Natural killer cell (primary cell): Measurements from ENCODE around the gene ZC3HAV1L. TPM values are rescaled to one million over a fixed set of nuclear protein-coding genes. Genes with fewer than 3 reads are reported as not detected.
A peak's percentile ranks its signal among the peaks of the same experiment; 100 is the strongest.

Experiments
- ATAC-seq, 3 donors: fragments of 150-1000 bp in 2 of 3; fragments of 200-7000 bp in 1 of 3; cut with Tn5 transposase; 1 replicate in 1 of 3; 2 replicates in 2 of 3; pipeline ENCODE4 v1.10.0; 2021; ENCODE audit warnings: mild to moderate bottlenecking in 2 of 3, moderate library complexity in 2 of 3
- DNase-seq, 2 donors: peaks; one replicate each; pipeline versions ENCODE4 v3.0.0 to v3.0.0-alpha.2; 2013 to 2021; ENCODE audit warnings: mixed read lengths in 1 of 2
- H3K27ac ChIP-seq: one replicate; pipeline ENCODE4 v1.5.1; 2013; ENCODE audit warnings: mild to moderate bottlenecking, low read length
- H3K27me3 ChIP-seq: one replicate; pipeline ENCODE4 v1.6.1; 2013; ENCODE audit warnings: low read length; ENCODE audit not compliant: control insufficient read depth, insufficient read depth
- H3K36me3 ChIP-seq: one replicate; pipeline ENCODE4 v1.6.1; 2013; ENCODE audit warnings: low read length; ENCODE audit not compliant: control insufficient read depth, insufficient read depth
- H3K4me1 ChIP-seq: one replicate; pipeline ENCODE4 v1.6.1; 2013; ENCODE audit warnings: low read length; ENCODE audit not compliant: control insufficient read depth, insufficient read depth
- H3K4me3 ChIP-seq: one replicate; pipeline ENCODE4 v1.5.1; 2013; ENCODE audit warnings: low read length
- H3K9me3 ChIP-seq: one replicate; pipeline ENCODE4 v1.6.1; 2013; ENCODE audit warnings: low read length; ENCODE audit not compliant: control insufficient read depth, insufficient read depth
- H3K27ac Mint-ChIP-seq, 2 donors: one replicate each; pipeline ENCODE4 v1.8.0; 2022; ENCODE audit warnings: mild to moderate bottlenecking in 2 of 2, mixed read lengths in 2 of 2, moderate library complexity in 1 of 2
- H3K27me3 Mint-ChIP-seq, 2 donors: one replicate each; pipeline ENCODE4 v1.8.0; 2022; ENCODE audit warnings: low read depth in 2 of 2, mixed read lengths in 2 of 2
- H3K36me3 Mint-ChIP-seq: one replicate; pipeline ENCODE4 v1.8.0; 2022; ENCODE audit warnings: mixed read lengths
- H3K4me1 Mint-ChIP-seq, 2 donors: one replicate each; pipeline ENCODE4 v1.8.0; 2022; ENCODE audit warnings: mixed read lengths in 2 of 2
- H3K4me3 Mint-ChIP-seq: one replicate; pipeline ENCODE4 v1.8.0; 2022; ENCODE audit warnings: mild to moderate bottlenecking, moderate library complexity, mixed read lengths
- H3K9me3 Mint-ChIP-seq, 2 donors: one replicate each; pipeline ENCODE4 v1.8.0; 2022; ENCODE audit warnings: mixed read lengths in 2 of 2
- CTCF ChIP-seq: fragments of 200-600 bp; IDR thresholded peaks from one replicate; pipeline ENCODE4 v1.8.0; 2022; ENCODE audit warnings: antibody characterized with exemption
- WGBS: methylation state at CpG from one replicate; pipeline ENCODE4 v1.1.7; 2013; ENCODE audit warnings: missing lambda C conversion rate; ENCODE audit not compliant: insufficient coverage; 5-methylcytosine and 5-hydroxymethylcytosine counted together
- intact Hi-C: fragments of 100-400 bp; cut with micrococcal nuclease; formaldehyde crosslinking; loops from one replicate; pipeline ENCODE4 v1.14.2; 2022
- total RNA-seq, 4 donors: library from RNA; stranded (reverse); fragments of 120-200 nt in 1 of 4; gene quantifications; one replicate each; pipeline versions ENCODE4 v1.2.3 to v1.2.4, GENCODE V29; 2013 to 2022

The ZC3HAV1L gene
- total RNA-seq, 3 donors from 2014 or later (not counting 1 experiment from before 2014, with no cell fraction given) = 0.75 to 2.3 (median 1.1) TPM

GRCh38 chr7:139034855-139035585, 822 bp downstream of the ZC3HAV1L start:
- no peaks in the 10 kb centered on the region for H3K9me3 ChIP-seq
- Mint-ChIP-seq H3K36me3 (no peaks in the 10 kb centered on the region), H3K27ac (no peak overlapping the region), H3K4me3 (peak overlapping the region; percentile 68), H3K27me3 (peaks cover 0 to 12% of the 10 kb centered on the region in 2 donors), H3K4me1 (peaks cover 4 to 12% of the 10 kb centered on the region in 2 donors), H3K9me3 (no peaks in the 10 kb centered on the region)
- WGBS = 13% methylated on average over 46 of the region's 47 CpGs
- H3K36me3 ChIP-seq = no peaks in the 10 kb centered on the region
- DNase-seq (peak in 1 of 2 donors; percentile 33), ATAC-seq (peak; percentile 27 to 34 (median 30))
- intact Hi-C loops = no loop called here
- no peak overlapping the region for H3K27ac ChIP-seq
- no peak for TF ChIP-seq CTCF
- H3K4me1 ChIP-seq = peaks cover 13% of the 10 kb centered on the region
- no peaks in the 10 kb centered on the region for H3K27me3 ChIP-seq
- H3K4me3 ChIP-seq = peak overlapping the region; percentile 19

DNA sequence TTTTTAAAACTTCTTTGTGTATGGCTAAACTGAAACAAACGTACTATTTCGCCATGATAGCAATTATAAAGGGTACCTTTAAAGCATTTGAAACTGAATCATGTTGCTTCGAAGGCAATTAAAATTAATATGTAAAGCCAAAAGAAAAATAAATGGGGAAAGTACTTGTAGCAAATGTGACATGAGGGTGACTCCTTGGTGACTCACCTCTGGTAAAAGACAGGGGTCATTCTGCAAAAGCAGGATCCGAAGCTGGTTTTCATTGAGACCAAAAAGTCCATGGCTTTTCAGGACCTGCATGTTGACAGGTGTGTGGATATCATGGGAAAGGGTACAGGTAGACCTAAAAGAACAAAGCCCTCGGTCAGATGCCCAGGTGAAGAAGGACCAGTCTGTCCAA, 1.5 kb downstream of the ZC3HAV1L start:
- DNase-seq (no peak), ATAC-seq (no peak)
- intact Hi-C loops = no loop called here
- Mint-ChIP-seq H3K4me3 (peak overlapping the region; percentile 68), H3K27me3 (peaks cover 0 to 12% of the 10 kb centered on the region in 2 donors), H3K9me3 (no peaks in the 10 kb centered on the region), H3K27ac (no peak overlapping the region), H3K4me1 (peaks cover 4 to 12% of the 10 kb centered on the region in 2 donors), H3K36me3 (no peaks in the 10 kb centered on the region)
- no peak overlapping the region for H3K4me3 ChIP-seq
- H3K4me1 ChIP-seq = peaks cover 13% of the 10 kb centered on the region
- no peak for TF ChIP-seq CTCF
- no peaks in the 10 kb centered on the region for H3K27me3 ChIP-seq
- H3K36me3 ChIP-seq = no peaks in the 10 kb centered on the region
- WGBS = 95% methylated on average over 5 of the region's 5 CpGs
- H3K27ac ChIP-seq = no peak overlapping the region
- H3K9me3 ChIP-seq = no peaks in the 10 kb centered on the region

- no peaks in the 10 kb centered on the region for H3K9me3 Mint-ChIP-seq
- no peak overlapping the region for H3K27ac Mint-ChIP-seq
- no peak overlapping the region for H3K4me3 Mint-ChIP-seq
- Histone ChIP-seq H3K4me3 (no peak overlapping the region), H3K9me3 (no peaks in the 10 kb centered on the region), H3K27ac (no peak overlapping the region), H3K27me3 (no peaks in the 10 kb centered on the region), H3K36me3 (no peaks in the 10 kb centered on the region), H3K4me1 (peaks cover 13% of the 10 kb centered on the region)
- 92% methylated on average over 6 of the region's 6 CpGs for WGBS
- peaks cover 0 to 8% of the 10 kb centered on the region in 2 donors for H3K27me3 Mint-ChIP-seq
- intact Hi-C loops = no loop called here
- H3K36me3 Mint-ChIP-seq = no peaks in the 10 kb centered on the region
- no peak for TF ChIP-seq CTCF
- DNase-seq = no peak
- peaks cover 4 to 12% of the 10 kb centered on the region in 2 donors for H3K4me1 Mint-ChIP-seq
- ATAC-seq = no peak
These were observed 2.3 kb downstream of the ZC3HAV1L start for GRCh38 chr7:139033346-139034114.
